Kidney epithelial cell (primary cell): ENCODE measurements around the gene CD274. TPM values are rescaled to one million over a fixed set of nuclear protein-coding genes. Genes with fewer than 3 reads are reported as not detected.

ENCODE experiments used
- DNase-seq: peaks from one replicate; pipeline ENCODE4 v3.0.0-alpha.2; 2010; ENCODE audit warnings: low read depth
- H3K27me3 ChIP-seq: 2 replicates; pipeline ENCODE4 v1.6.0; 2011; ENCODE audit warnings: low read length; ENCODE audit not compliant: control insufficient read depth, insufficient read depth
- H3K36me3 ChIP-seq: 2 replicates; pipeline ENCODE4 v1.5.1; 2011; ENCODE audit warnings: low read length; ENCODE audit not compliant: control insufficient read depth, insufficient read depth
- H3K4me3 ChIP-seq: 2 replicates; pipeline ENCODE4 v1.5.1; 2011; ENCODE audit warnings: low read depth, mild to moderate bottlenecking, control low read depth, low read length
- CTCF ChIP-seq: IDR thresholded peaks from 2 replicates; pipeline ENCODE4 v1.5.1; 2011; ENCODE audit warnings: mild to moderate bottlenecking, moderate library complexity, low read length, control low read depth, inconsistent platforms; ENCODE audit not compliant: insufficient read depth, poor library complexity, severe bottlenecking
- total RNA-seq: library from RNA; depleted of rRNA; stranded (reverse); fragments of >200 nt; gene quantifications from 2 replicates; pipeline ENCODE4 v1.2.3, GENCODE V29; 2015

Gene CD274
- total RNA-seq, 1 donor from 2014 or later = 7.7 TPM

- Histone ChIP-seq H3K4me3 (no peak overlapping the region), H3K36me3 (no peaks in the 10 kb centered on the region), H3K27me3 (no peaks in the 10 kb centered on the region)
- TF ChIP-seq CTCF = no peak
- DNase-seq = no peak
Observed at GRCh38 chr9:5436441-5436840, 13.9 kb upstream of the CD274 start.

- Histone ChIP-seq H3K27me3 (no peaks in the 10 kb centered on the region), H3K36me3 (no peaks in the 10 kb centered on the region), H3K4me3 (peak within 1 kb of the TSS; percentile 60)
- DNase-seq = peak; percentile 71
- peak; percentile 12 for TF ChIP-seq CTCF
Observed at GRCh38 chr9:5437254-5438216, 12.8 kb upstream of the CD274 start, which contains the start of gene PLGRKT. TSS of gene PLGRKT (minus strand) at chr9:5437925. CDS start at chr9:5431977, 5,948 bp downstream.

GRCh38 chr9:5438301-5439162 is 11.8 kb upstream of the CD274 start:
- no peak for DNase-seq
- H3K4me3 ChIP-seq = peak overlapping the region; percentile 60

GRCh38 chr9:5440426-5440825 is 9.9 kb upstream of the CD274 start:
- Histone ChIP-seq H3K36me3 (no peaks in the 10 kb centered on the region), H3K4me3 (no peak overlapping the region), H3K27me3 (no peaks in the 10 kb centered on the region)
- TF ChIP-seq CTCF = no peak
- no peak for DNase-seq

More at GRCh38 chr9:5438301-5439162, 11.8 kb upstream of the CD274 start:
- no peaks in the 10 kb centered on the region for H3K36me3 ChIP-seq
- H3K27me3 ChIP-seq = no peaks in the 10 kb centered on the region
- TF ChIP-seq CTCF = no peak

- Histone ChIP-seq H3K27me3 (no peaks in the 10 kb centered on the region), H3K36me3 (no peaks in the 10 kb centered on the region), H3K4me3 (no peak overlapping the region)
- DNase-seq = no peak
- TF ChIP-seq CTCF = no peak
Observed at GRCh38 chr9:5441043-5441442, 9.3 kb upstream of the CD274 start.
